ENCODE data around the gene HSD3B7.

DNA sequence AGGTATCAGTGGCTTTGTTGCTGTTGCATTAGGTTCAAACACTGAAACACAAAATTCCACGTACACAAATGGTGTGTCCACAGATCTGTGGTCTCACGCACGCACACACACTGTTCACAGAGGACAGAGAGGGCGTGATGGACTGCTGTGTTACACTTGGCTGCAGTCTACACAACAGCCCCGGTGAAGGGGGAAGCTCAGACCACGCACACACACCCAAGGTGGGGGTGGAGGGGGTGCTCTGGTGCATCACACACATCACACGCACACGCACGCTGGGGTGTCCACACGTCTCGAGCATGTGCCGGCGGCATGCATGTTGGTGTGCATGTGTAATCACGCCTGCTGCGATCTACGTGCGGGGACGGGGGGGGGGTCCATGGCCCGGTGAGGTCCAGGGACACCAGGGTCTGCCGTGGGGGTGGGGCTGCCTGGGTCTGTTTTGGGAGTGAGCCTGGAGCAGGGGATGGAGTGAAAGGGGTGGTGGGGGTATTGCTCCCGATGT lies 7.3 kb downstream of the HSD3B7 start:
- no peak for TF ChIP-seq KLF16 (tag by site-specific recombination; IDR thresholded peaks at IDR 0.05)
- TF ChIP-seq, protein P1, sequence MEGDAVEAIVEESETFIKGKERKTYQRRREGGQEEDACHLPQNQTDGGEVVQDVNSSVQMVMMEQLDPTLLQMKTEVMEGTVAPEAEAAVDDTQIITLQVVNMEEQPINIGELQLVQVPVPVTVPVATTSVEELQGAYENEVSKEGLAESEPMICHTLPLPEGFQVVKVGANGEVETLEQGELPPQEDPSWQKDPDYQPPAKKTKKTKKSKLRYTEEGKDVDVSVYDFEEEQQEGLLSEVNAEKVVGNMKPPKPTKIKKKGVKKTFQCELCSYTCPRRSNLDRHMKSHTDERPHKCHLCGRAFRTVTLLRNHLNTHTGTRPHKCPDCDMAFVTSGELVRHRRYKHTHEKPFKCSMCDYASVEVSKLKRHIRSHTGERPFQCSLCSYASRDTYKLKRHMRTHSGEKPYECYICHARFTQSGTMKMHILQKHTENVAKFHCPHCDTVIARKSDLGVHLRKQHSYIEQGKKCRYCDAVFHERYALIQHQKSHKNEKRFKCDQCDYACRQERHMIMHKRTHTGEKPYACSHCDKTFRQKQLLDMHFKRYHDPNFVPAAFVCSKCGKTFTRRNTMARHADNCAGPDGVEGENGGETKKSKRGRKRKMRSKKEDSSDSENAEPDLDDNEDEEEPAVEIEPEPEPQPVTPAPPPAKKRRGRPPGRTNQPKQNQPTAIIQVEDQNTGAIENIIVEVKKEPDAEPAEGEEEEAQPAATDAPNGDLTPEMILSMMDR (tag by site-specific recombination; IDR thresholded peaks at IDR 0.05) = no peak
- TF ChIP-seq ZNF184 (tag by site-specific recombination; IDR thresholded peaks at IDR 0.05) = no peak
